HG02884 (cell line): Measurements from ENCODE around the gene NRG3.

Experiments used
- ATAC-seq: cut with Tn5 transposase; IDR thresholded peaks from one replicate; pipeline ENCODE4 v1.9.1; 2021; ENCODE audit warnings: mild to moderate bottlenecking, moderate library complexity; ENCODE audit not compliant: unreplicated experiment

NRG3 gene

GRCh38 chr10:81874875-81875466 is at the start of gene NRG3:
NRG3 (plus strand) TSS chr10:81875194.
- no peak for ATAC-seq

- no peak for ATAC-seq
These were observed 46.7 kb upstream of the NRG3 start for GRCh38 chr10:81828251-81828650.

DNA sequence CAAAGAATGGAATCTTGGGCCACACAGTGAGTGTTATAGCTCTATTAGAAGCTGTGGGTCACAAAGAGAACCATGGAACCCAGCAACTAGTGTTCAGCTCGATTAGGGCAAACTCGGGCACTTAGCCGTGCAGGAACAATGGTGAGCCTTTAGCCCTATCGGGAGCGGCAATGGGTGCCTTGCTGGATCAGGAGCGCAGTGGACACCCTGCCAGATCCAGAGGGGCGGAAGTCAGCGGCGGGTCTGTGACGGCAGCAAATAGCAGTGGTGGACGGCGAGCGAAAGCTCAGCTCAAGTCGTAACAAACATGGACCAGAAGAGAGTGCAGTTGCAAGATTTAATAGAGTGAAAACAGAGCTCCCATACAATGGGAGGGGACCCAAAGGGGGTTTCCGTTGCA is 43.9 kb upstream of the NRG3 start:
- no peak for ATAC-seq

- no peak for ATAC-seq
These were observed 36.0 kb upstream of the NRG3 start for GRCh38 chr10:81838950-81839349.

GRCh38 chr10:81843042-81843441 is 32.0 kb upstream of the NRG3 start:
- ATAC-seq, result no peak

GRCh38 chr10:81847675-81848074 is 27.3 kb upstream of the NRG3 start:
- no peak for ATAC-seq

GRCh38 chr10:81848514-81848913 is 26.5 kb upstream of the NRG3 start:
- ATAC-seq, result no peak

- no peak for ATAC-seq
These were observed 26.1 kb upstream of the NRG3 start for GRCh38 chr10:81848931-81849330.

GRCh38 chr10:81862596-81862995 is 12.4 kb upstream of the NRG3 start:
- no peak for ATAC-seq

DNA sequence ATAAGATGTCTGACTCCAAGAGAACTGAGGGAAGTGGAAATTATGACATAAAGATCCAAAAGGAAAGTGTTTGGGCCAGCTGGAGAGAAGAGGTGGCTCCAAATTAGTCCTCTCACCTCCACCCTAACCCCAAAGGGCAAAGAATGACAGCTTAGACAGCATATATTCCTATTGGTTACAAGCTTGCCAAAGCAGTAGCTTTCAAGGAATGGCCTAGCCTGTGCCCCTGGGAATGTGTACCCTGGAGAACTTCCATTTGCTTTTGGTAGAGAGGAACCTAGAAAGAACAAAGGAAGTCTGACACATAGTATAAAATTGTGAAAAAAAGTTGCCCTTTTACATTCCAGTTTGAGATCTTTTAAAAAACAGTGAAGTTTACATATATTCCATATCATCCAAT is 11.2 kb upstream of the NRG3 start:
- ATAC-seq, result no peak

GRCh38 chr10:81865581-81865980 is 9.4 kb upstream of the NRG3 start:
- ATAC-seq, result no peak

DNA sequence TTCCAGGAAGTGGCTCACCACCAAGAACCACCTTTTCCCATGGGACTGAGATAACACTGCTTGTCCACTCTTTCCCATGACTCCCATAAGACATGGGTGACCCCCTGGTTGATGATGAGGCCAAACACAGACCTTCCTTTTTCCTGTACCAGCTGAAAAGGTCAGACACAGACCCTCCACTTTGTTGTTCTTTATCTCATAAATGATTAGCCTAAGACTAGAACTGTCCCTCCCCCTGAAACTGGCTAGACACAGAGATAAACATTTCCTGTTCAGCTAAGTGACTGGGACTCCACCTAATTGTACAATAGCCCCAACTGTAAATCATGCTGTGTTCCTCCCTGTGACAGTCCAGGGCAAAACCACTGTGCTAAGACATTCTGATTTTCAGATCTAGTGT is 8.2 kb upstream of the NRG3 start:
- ATAC-seq, result peak; percentile 57

DNA sequence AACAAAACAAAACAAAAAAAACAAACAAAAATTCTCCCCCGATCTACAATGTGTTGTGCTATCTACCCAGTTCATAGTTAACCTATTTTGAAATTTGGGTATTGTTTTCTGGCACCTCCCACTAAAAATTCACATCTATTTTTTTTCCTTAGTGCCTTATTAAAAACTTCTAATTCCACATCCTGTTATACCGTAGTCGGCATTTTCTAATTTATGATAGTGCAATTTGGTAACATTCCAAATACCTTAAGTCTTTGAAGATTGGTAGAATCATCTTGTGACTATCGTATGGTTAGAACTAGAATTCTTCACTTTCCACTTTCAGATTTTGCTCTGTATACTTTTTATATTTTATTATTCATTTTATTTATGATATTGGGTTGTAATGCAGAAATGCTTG is 4.5 kb upstream of the NRG3 start:
- ATAC-seq, result no peak

GRCh38 chr10:81871558-81871957 is 3.4 kb upstream of the NRG3 start:
- ATAC-seq, result no peak

DNA sequence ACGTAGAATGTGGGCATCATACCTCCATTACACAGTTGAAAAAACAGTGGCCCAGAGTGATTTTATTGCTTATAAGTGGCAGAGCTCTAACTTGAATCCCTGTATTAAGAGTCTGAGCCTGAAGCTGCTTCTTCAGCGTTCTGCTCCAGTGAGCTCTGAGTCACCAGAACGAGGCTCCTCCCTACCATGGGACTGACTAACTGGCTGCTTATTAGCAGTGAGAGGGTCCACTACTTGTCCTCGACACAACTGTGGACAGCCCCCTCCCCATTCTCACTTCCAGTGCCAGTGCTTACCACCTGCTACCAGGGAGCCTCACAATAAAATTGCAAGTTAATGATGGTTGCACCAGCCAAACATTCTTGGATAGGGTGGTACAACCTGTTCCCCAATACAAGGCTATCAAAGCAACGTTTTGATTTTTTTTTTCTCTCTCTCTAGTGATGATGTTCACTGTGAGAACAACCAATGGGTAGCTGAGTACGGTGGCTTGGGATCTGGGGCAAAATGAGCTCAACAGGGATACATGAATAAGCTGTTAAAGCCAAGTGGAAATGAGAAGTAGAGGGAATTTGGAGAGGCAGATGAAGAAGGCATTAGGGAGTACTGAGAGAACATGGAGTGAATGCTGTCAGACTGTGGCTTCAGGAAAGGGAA is 2.7 kb upstream of the NRG3 start:
- ATAC-seq, result no peak

- no peak for ATAC-seq
These were observed 1.6 kb upstream of the NRG3 start for GRCh38 chr10:81873231-81873931.

DNA sequence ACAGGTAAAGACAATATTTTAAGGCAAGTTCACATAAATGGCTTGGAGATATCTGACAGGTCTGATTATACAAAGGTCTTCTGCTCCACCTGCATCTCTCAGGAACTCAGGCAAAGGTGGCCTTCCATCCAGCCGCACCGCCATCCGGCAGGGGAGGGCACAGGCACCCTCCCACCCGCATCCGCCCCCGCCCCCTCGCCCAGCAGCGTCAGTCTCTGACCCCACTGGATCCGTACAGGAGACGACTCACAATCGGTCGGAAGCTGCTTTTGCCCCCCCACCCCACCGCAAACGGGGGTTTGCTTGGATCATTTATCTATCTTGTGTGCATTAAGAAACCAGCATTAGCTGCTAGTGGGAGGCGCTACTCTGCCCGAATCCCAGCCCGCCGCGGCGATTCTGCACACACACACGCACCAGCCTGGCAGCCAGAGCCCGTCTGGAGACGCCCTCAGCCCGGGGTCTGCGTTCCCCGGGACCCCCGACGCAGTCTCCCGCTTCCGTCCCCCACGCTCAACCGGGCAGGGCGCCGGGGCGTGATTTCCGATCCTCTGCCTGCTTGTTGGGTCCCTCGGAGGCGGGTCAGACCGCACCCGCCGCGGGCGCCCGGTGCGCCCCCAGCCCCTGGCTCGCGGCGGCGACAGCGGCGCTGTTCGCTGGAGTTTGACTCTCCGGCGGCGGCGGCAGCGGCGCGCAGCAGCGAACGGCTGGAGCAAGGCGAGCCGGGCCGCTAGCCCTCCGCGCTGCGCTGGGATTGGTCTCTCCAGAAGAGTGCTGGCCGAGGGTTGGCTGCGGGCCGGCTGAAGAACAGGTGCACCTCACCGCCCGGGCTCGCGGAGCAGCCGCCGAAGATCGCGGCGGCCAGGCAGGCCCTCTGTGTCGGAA is 820 bp upstream of the NRG3 start:
- no peak for ATAC-seq

GRCh38 chr10:81875467-81876252 is 666 bp downstream of the NRG3 start:
- no peak for ATAC-seq

- ATAC-seq, result no peak
These were observed 1.5 kb downstream of the NRG3 start for GRCh38 chr10:81876253-81877077.

- ATAC-seq, result no peak
These were observed 2.6 kb downstream of the NRG3 start for GRCh38 chr10:81877596-81877995.
